Fibroblast of peridontal ligament (primary cell): ENCODE results near the gene SLC37A1.

ENCODE experiments used
- DNase-seq: peaks from one replicate; pipeline ENCODE4 v3.0.0-alpha.2; 2010; ENCODE audit errors: extremely low read depth

The SLC37A1 gene

GRCh38 chr21:42560517-42561179, 47.0 kb downstream of the SLC37A1 start:
- no peak for DNase-seq

GRCh38 chr21:42561762-42562650, 48.4 kb downstream of the SLC37A1 start:
- no peak for DNase-seq

GRCh38 chr21:42562816-42563215, 49.2 kb downstream of the SLC37A1 start:
- no peak for DNase-seq

- DNase-seq, result no peak
These were observed 49.6 kb downstream of the SLC37A1 start for GRCh38 chr21:42563261-42563660.

- DNase-seq, result no peak
These were observed 50.0 kb downstream of the SLC37A1 start for GRCh38 chr21:42563686-42564085.

GRCh38 chr21:42564561-42564971, 50.9 kb downstream of the SLC37A1 start:
- DNase-seq, result no peak

- no peak for DNase-seq
These were observed 51.7 kb downstream of the SLC37A1 start for GRCh38 chr21:42565206-42565810.

GRCh38 chr21:42565886-42566523, 52.4 kb downstream of the SLC37A1 start:
- DNase-seq, result no peak

GRCh38 chr21:42566524-42567213, 53.0 kb downstream of the SLC37A1 start:
- DNase-seq, result no peak

- DNase-seq, result no peak
These were observed 53.5 kb downstream of the SLC37A1 start for GRCh38 chr21:42567214-42567555.

- no peak for DNase-seq
These were observed 54.2 kb downstream of the SLC37A1 start for GRCh38 chr21:42567861-42568260.

GRCh38 chr21:42568376-42568775, 54.7 kb downstream of the SLC37A1 start:
- no peak for DNase-seq

- DNase-seq, result no peak
These were observed 55.4 kb downstream of the SLC37A1 start for GRCh38 chr21:42568866-42569731.

GRCh38 chr21:42569732-42570301, 56.2 kb downstream of the SLC37A1 start:
- no peak for DNase-seq

- no peak for DNase-seq
These were observed 56.7 kb downstream of the SLC37A1 start for GRCh38 chr21:42570362-42570761.

GRCh38 chr21:42570841-42571387, 57.3 kb downstream of the SLC37A1 start:
- DNase-seq, result no peak

- no peak for DNase-seq
These were observed 57.9 kb downstream of the SLC37A1 start for GRCh38 chr21:42571391-42572150.

GRCh38 chr21:42572906-42573495, 59.3 kb downstream of the SLC37A1 start:
- DNase-seq, result no peak
